ENCODE data around the gene PARD3.

Gene PARD3

DNA sequence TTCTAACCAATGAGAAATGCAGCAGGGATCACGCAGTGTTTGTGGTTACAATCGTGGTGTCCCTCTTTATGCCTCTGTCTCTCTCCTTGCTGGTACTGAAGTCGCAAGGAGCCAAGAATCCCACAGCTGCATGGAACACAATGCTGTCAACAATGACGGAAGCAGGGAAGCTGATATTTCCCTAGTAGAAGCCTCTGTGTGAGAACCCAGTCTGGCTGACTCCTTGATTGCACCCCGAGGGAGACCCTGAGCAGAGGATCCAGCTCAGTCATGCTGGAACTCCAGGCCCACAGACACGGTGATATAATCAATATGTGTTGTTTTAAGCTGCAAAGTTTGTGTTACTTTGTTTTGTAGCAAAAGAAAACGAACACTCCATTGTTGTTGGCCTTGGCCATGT lies 677.9 kb downstream of the PARD3 start:
- no peak for DNase-seq

DNA sequence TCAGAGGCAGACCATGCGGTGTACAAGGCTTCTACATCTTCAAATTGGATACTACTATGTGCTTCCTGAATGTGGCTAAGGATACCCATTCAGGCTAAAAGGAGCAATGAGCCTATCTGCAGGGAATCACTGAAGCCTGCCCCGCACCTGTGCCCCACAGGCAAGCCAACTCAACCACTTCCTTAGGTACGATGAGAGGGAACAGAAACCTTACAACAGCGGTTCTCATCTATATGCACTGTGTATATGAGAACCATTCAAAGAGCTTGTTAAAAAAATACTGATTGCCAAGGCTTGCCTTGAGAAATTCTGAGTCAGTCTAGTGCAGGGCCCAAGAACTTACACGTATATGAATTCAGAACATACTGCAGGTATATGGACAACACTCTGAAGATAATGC lies 679.6 kb downstream of the PARD3 start:
- no peak for DNase-seq

DNA sequence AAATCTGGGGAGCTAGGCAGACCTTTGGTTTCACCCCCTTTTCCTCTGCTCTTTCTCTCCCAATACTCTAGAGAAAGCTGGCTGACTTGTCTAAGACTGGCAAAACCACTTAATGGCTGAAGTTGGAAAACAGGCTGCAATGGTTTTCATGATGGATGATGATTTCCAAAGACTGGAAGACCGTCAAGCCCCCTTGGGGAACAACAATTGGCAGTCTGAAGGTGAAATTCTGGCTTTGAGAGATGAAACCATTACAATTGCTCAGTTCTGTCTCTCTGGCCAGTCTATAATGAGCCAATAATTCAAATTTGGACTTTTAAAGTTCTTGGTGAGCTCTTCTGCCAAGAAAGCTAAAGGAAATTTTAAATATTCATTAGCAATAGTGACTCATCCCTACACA lies 680.5 kb downstream of the PARD3 start:
- no peak for DNase-seq

DNA sequence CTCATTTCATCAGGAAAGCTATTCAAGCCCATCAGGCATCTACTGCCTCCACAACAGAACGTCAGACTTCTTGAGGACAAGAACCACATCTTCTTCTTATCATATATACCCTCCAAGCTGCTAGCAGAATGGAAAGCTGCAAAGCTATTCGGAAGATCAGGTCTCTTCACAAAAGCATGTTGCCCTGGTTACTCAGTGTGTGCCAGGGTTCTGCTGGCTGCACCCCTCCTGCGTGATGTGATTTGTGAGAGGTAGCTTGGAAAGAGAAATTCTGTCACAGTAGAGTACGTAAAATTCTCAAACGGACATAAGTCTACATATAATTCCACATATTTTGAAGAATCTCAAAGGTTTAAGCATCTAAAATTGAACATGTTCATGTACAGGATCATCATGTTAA lies 681.7 kb downstream of the PARD3 start:
- no peak for DNase-seq

DNA sequence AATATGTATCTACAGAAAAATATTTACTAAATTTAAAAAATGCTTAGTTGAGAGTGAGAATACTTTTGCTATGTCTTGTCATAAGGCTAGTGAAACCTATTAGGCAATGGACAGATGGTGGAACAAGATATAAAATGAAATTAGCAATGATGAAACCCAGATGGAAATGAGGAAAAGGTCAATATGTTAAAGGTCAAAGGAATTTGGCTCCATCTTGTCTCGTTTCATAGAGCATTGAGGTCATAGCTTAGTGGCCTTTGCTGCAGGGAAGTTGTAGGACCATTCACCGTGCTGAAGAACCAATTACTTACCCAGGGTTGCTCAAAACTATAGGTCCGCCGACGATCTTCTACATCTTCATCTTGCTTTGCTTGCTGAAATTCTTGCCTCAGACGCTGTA lies 683.9 kb downstream of the PARD3 start:
- DNase-seq: no peak

DNA sequence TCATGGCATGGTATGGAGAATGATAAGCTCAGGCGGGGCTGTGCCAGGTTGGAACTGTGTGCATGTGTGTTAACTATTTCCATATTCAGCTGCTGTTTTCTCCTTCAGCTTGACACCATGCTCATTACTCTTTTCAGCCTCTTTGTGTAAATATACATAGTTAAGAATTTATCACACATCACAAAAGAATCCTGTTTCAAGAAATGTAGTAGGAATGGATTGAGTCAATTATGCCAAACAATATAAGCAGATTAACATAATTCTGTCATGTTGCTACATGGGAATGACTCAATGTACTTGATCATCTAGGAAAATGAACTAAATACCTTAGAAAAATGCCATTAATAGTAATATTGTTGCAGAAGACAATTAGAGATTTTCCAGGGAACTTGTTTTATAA lies 687.4 kb downstream of the PARD3 start:
- DNase-seq: no peak

DNA sequence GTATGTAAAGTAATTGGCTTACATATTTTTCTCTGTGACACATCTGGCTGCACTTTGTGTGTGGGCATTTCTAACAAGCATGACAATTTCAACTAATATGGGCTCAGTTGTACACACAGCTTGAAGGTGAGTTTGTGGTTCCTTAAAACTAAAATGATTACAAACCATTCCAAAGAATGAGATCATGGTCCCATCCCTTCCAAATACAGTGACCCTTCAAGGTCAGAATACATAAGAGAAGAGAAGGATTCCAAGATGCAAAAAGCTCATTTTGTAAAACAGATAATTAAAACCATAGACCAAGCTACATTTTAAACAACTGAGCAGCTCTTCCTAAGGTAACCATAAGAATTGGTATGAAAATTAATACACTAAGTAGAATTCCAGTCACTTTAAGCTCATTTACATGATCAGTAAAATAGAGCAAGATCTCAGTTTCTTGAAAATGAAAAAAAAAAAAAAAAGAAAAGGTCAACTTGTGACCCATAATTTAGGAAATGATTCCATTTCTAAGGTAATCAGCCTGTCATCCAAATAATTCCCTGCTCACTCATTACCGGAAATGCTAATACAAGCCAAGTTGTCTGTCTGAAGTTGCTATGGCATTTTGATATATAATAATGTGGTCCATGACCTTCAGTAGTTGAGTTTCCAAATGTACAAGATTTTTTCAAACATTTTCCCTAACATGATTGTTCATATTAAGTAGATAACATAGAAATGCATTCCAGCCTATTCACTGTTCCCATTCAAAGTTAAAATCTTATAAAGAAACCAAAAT lies 688.5 kb downstream of the PARD3 start:
- DNase-seq: no peak

DNA sequence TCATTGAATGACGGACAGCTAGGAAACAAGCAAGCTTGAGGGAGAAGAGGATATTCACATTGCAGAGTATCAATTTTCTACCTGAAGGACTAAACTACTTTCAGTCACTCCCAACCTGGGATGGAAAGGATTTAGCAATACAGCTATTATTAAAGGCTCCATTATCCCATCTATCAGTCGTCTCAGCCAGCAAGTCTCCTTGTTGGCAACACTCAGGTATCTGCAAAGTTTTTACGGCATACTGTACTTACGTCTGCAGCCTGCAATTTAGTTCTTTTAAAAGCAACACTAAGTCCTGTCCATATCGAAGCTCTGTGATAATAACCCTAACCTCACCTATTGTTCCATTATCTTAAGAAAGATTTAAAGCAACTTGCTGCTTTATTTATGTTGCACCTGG lies 689.4 kb downstream of the PARD3 start:
- DNase-seq: no peak

DNA sequence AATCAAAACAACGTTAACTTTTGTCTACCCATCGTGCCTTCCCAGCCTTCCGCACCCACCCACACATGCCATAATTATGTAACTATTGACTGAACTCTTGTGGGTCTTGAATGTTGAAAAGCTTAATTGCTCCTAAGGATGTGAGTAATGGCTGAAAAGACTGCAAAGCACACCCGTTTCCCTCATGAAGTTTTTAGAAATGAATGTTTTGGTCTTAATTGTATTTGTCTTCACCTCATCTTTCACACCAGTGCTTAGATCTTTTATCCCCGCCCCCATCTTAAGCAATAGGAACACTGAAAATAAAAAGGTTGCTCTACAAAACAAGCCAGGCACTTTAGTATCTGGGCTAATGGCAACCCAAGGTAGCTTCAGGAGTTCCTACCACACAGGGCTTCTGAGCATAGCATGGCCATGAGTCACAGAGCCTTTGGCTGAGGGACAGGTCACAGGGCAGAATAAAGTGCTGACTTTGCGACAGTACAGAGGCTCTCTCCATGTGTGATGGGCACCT lies 690.5 kb downstream of the PARD3 start:
- DNase-seq: no peak

DNA sequence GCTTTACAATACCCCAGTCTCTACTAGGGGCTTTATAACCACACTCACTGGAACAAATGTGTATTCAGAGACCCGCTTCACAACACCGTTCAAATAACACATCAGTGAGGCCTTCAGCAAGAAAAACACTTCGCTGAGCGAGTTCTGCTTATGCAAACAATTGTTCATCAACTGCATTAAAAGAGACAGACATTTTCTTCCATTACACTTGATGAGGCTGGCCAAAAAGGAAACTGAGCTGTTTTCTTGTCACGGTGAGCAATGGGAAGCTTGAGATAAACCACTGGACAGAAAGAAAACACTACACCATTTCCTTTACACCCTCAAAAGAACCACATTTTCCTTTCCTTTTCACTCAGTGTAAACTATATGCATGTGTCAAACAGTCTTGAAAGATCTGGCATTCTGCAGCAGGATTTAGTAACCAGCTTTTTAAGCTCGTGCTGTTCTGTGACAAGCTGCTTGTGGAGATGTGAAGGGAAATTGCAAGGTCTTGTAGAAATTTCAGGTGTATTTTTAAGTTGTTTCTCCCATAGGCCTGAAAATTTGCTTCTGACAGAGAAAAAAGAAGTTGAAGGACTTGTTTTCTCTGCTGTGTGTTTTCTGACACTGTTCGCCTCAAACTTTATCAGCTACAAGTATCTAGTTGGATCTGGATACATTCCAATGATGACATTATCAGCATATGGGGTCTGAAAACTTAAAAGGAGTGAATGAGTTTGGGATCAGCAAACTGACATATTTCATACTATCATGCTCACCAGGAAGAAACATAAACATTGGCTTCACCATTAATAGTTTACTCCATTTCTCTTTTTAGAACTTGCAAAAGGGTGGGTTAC lies 693.1 kb downstream of the PARD3 start:
- no peak for DNase-seq

DNA sequence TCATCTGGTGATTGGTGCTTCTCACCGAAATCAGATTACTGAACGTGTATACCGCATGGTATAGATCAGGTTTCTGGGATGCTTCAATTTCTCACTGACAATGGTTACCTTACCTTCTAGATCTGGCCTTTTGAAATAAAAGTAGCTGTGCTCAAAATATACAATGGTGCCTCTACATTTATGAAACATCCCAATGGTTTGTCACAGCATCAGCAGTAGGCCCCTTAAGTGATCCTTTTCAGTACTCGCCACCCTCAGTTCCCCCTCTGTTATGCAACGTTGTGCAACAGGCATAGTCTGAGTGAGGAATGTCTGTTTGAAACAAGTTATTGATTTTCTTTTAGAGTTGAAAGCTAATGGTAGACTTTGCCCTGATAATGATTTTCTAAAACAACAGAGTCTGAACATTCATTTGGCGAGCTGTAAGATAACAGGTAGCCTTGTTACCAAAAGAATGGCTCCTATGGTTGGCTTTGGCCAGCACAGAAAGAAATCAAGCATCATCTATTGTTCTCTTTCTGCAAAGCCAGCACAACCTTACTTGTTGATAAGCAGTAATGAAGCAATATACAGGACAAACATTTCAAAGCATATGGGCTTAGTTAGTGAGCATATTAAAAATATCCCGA lies 693.9 kb downstream of the PARD3 start:
- DNase-seq: no peak

DNA sequence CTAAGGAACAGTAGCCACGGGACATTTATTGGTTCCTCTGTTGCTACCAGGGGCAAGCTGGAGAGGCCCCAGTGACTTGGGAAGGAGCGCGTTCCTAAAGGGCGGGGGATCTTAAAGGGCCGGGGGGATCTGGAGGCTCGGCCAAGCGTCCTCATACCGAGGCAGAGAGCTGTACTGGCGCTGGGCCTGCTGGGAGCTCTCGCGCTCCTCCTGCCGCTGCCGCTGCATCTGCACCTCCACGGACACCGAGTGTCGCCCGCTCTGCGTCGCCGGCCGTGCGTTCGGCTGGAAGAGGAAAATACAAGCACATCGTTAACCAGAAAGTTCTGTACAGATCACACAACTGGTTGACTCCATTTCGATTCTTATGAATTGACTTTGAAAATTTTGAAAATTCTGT lies 695.6 kb downstream of the PARD3 start:
- no peak for DNase-seq

DNA sequence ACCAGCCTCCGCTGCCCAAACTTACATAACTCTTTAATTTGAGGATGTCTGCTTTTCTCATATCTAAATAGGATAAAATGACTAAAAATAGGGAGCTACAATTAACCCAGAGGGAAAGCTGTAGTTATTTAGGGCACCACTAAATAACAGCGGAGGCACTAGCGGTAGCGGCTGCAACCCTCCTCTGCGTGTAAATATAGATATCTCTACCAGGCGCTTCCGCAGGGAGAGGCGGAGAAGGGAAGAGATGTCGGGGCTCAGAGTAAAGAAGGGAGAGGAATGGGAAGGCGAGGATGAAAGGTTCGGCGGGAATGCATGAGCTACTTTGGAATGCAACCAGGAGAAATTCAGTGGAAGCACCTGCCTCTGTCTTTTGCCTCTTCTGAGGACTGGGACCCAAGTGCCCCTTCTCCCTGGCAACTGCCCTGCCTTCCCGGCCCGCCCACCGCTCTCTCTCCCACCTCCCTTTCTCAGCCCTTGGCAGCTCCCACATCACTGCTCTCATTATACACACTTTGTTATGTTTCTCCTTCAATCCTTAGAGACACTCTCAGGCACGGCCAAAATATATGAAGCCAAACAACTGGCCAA lies 698.3 kb downstream of the PARD3 start:
- DNase-seq: no peak

DNA sequence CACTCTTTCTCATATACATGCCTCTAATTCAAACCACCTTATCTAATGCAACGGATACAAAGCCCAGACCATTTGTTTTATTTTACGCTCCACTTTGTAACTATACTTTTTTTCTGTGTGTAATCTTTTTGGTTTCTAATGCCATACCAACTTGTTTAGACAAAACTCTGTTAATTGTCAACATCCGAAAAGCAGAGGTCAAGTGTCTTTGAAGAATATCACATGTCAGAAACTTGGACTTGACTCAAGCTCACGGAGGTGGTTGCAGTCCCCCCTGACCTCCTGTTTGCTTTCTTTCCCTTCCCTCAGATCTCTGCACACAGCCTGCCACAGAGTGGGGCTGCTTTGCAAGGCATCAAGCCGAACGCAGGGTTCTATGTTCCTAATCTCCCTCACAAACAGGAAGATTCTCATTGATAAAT lies 698.9 kb downstream of the PARD3 start:
- no peak for DNase-seq

DNA sequence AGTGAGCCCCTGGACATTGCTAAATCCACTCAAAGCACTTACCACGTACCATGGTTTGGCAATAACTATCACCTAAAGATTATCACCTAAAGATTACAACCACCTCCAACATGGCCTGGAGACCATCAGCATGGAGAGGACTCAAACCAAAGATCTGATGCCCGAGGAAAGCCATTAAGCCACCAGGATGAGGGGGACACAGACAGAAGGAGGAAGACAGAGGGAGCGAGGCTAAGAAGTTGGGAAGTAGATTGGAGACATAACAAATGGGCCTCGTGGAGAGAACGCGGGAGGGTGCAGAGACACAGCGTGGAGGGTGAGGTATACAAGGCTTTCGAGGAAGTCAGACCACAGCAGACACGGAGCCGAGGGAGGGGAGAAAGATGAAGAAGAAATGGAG lies 700.2 kb downstream of the PARD3 start:
- no peak for DNase-seq

DNA sequence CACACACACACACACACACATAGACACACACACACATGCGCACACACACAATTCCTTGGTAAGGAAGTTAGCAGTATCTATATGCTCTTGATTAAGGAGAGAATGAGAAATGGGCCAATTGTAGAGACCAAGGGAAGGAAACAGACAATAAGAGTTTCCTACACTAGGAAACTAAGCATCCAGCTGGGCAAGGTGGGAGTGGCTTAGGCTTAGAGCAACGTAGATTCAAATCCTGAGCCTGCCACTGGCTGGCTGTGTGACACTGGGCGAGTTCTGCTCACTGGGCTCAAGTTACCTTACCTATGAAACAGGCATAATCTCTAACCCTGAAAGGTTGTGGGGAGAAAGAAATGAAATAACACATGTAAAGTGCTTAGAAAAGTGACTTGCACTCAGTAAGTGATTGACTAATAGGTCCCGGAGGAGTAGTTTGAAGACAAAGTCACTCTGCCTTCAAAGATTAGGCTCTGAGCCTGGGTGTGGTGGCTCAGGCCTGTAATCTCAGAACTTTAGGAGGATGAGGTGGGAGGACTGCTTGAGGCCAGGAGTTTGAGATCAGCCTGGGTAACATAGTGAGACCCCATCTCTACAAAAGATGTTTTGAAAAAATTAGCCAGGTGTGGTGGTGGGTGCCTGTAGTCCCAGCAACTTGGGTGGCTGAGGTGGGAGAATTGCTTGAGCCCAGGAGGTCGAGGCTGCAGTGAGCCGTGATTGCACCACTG lies 701.4 kb downstream of the PARD3 start:
- no peak for DNase-seq

DNA sequence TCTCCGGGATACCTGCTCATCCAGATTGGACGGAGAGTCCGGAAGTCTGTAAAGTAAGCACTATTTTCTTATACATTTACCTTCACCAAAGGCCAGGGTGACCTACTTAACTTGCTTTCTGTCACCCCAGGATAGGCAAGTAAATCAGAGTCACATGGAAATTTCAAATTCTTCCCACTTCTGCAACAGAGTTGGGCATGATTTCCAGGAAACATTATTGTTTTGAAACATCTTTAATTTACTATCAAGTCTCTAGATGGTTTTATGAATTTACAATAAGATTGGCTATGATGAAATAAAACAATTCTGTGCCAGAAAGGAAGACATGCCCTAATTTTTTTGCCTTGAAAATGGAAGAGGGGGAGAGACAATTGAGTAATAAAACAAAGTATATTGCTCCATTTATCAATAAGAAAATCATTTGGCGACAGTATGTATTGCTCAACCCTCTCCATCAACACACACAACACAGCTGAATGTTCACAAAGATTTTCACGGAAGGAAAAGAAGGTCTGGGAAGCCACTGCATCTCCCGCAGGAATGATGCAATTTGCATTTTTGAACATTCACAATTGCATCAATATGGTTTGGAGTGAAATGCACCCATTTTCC lies 702.8 kb downstream of the PARD3 start:
- no peak for DNase-seq

DNA sequence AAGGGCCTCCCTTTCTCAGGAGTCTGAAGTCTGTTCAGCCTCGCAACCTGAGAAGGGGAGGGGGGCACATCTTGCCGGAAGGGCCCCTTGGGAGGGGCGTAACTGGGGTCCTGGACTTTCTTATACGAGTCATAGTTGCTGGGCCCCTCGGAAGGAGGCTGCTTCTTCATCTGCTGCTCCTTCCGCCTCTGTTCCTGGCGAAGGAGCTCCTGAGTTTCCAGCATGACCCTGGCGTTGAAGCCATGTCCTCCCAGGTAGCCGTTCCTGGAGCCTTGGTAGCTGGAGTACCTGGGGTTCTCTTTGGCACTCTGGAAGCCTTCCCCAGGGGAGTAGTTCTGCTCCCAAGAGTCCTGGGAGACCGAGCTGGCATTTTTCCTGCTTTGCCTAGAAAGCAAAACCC lies 703.9 kb downstream of the PARD3 start:
- no peak for DNase-seq

DNA sequence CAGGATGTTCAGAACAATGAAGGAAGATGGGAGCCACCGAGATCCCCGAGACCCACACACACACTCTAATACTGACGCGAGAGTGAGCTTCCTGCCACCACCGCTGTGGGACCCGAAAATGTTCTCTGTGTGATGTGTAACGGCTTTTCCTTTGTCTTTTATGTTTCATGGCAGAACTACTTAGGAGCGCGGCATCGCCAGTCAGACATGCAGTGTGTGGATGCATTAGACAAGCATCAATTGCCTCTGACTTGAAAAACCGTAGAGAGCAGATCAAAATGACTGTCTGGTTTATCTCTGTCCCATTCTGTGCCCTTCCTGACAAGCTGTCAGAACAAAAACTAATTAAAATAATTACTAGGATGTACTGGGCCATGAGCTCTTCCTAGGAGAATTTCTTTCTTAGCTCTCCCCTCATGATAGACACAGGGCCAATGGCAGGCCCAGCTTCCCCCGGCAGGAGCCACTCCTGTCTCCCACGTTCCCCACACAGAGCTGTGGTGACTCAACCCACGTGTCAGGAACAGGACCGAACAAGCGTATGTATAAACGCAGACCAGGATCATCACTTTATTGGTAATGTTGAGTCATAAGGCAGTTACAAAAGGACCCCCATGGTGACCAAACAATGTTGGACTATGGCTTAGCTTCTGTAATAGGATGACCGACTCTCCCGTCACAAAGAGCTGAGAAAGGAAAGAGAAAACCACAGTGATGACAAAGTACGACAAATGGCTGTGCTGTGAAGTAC lies 705.0 kb downstream of the PARD3 start:
- no peak for DNase-seq

DNA sequence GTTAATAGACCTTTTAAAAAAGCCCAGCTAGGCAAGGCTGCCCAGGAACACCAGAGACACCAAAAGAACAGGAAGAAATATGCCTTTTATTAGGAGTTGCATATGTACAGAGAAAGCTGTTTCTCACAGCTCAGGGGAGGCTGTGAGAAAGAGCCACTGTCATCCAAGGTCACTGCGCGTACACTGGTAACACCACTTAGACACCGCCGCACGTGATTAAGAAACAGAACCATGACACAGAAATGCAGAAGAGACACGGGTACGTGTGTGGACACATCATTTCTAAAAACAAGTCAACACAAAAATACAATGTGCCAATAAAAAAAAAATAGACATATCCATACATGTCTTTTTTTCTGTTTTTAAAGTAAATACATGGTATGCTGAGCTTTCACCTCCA lies 705.6 kb downstream of the PARD3 start:
- DNase-seq: no peak
